ENCODE measurements around the gene PAMR1. TPM values are rescaled to one million over a fixed set of nuclear protein-coding genes. Genes with fewer than 3 reads are reported as not detected.

The PAMR1 gene
- total and polyA plus RNA-seq, 2 donors = 48.7 to 179 TPM

DNA sequence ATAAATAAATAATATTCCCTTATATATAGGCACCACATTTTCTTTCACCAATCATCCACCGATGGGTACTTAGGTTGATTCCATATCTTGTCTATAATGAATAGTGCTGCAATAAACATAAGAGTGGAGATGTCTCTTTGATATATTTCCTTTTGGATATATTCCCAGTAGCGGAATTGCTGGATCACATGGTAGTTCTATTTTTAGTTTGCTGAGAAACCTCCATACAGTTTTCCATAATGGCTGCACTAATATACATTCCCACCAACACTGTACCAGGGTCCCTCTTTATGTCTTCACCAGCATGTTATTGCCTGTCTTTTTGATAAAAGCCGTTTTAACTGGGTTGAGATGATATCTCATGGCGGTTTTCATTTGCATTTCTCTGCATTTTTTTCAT lies 23.6 kb downstream of the PAMR1 start:
- 38% methylated on average over 4 of the region's 4 CpGs for WGBS
- no peaks in the 10 kb centered on the region for H3K4me1 ChIP-seq (ENCODE audit: insufficient read depth)
- no peak for DNase-seq (ENCODE audit: extremely low spot score)
- H3K4me3 ChIP-seq (ENCODE audit: low read depth, low read length) = no peak overlapping the region
- H3K27ac ChIP-seq (ENCODE audit: low read depth) = no peak overlapping the region
- H3K36me3 ChIP-seq (ENCODE audit: insufficient read depth) = no peaks in the 10 kb centered on the region

DNA sequence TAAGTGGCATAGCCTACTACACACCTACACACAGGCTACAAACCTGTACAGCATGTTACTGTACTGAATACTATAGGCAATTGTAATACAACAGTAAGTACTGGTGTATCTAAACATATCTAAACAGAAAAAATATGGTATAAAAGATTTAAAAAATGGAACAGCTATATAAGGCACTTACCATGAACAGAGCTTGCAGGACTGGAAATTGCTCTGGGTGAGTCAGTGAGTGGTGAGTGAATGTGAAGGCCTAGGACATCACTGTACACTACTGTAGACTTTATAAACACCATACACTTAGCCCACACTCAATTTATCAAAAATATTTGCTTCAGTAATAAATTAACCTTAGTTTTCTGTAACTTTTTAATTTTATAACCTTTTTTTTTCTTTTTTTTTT lies 24.7 kb downstream of the PAMR1 start:
- no peaks in the 10 kb centered on the region for H3K4me1 ChIP-seq (ENCODE audit: insufficient read depth)
- no peaks in the 10 kb centered on the region for H3K36me3 ChIP-seq (ENCODE audit: insufficient read depth)
- no peak for DNase-seq (ENCODE audit: extremely low spot score)
- H3K4me3 ChIP-seq (ENCODE audit: low read depth, low read length) = no peak overlapping the region
- H3K27ac ChIP-seq (ENCODE audit: low read depth) = no peak overlapping the region

DNA sequence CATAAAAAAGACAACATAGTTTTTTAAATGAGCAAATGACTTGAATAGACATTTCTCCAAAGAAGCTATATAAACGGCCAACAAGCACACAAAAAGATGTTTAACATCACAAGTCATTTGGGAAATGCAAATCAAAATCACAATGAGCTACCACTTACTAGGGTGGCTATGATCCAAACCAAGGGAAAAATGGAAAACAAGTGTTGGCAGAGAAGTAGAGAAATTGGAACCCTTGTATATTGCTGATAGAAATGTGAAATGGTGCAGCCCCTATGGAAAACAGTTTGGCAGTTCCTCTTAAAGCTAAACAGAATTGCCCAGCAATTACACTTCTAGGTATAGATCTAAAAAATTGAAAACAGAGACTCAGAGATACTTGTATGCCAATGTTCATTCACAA lies 29.0 kb downstream of the PAMR1 start:
- Histone ChIP-seq H3K27ac (ENCODE audit: low read depth) (no peak overlapping the region), H3K4me3 (ENCODE audit: low read depth, low read length) (no peak overlapping the region), H3K36me3 (ENCODE audit: insufficient read depth) (no peaks in the 10 kb centered on the region), H3K4me1 (ENCODE audit: insufficient read depth) (no peaks in the 10 kb centered on the region)
- WGBS = 52% methylated on average over 1 of the region's 1 CpG
- DNase-seq (ENCODE audit: extremely low spot score) = no peak

DNA sequence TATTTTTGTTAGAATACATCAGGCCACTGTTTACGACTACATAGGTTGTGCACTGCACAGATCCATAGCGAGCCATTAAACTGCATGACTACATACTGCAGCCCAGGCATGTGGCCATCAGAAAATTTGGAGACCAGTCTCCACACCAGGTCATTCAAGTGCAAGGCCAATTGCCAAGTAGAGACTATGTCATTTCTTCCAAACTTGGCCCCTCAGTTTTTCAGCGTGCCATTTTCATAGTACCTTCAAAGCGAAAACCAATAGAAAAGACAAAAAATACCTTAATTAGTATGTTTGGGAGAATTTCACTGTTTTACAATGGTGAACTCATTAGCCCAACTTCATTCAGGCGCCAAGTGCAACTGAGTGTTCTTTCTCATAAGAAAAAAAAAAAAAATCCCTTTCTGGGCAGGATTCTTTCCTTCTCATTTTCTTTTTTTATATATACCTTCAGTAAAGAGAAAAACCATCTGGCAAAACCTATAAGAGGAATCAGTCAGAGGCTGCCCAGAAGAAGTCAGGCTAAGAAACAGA lies 30.4 kb downstream of the PAMR1 start:
- 95% methylated on average over 5 of the region's 5 CpGs for WGBS

DNA sequence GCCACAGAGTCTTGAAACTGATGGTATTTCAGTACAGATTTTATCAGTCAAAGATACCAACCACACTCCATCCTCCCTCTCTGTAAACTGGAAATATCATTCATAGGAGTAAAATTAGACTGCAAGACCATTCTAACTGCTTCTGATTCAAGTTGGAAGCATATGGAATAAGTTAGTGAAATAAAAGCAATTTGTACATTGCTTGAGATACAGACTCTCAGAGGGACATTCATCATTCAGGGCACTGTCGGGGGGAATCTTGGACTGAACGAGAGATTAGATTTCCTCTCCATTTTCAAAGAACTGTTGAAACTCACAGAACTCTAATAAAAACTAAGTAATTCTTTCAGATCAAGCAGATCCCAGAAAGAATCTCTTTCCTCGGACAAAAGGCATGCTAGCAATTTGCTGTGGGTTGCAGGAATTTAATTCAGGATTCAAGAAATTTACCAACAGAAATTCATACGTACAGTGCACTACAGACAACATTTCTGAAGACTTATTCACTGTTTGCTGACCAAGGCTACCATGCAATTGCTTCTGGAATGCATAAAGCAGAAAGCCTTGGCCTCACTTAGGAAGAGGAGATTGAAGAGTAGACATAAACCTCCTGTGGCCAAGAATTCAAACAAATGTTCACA lies 34.1 kb downstream of the PAMR1 start:
- Histone ChIP-seq H3K36me3 (ENCODE audit: insufficient read depth) (no peaks in the 10 kb centered on the region), H3K4me3 (ENCODE audit: low read depth, low read length) (no peak overlapping the region), H3K27ac (ENCODE audit: low read depth) (no peak overlapping the region), H3K4me1 (ENCODE audit: insufficient read depth) (no peaks in the 10 kb centered on the region)
- 44% methylated on average over 4 of the region's 4 CpGs for WGBS
- DNase-seq (ENCODE audit: extremely low spot score) = peak; percentile 35

More for the DNA sequence above, 30.4 kb downstream of the PAMR1 start:
- Histone ChIP-seq H3K27ac (ENCODE audit: low read depth) (no peak overlapping the region), H3K4me1 (ENCODE audit: insufficient read depth) (no peaks in the 10 kb centered on the region), H3K4me3 (ENCODE audit: low read depth, low read length) (no peak overlapping the region), H3K36me3 (ENCODE audit: insufficient read depth) (no peaks in the 10 kb centered on the region)
- DNase-seq (ENCODE audit: extremely low spot score) = no peak

DNA sequence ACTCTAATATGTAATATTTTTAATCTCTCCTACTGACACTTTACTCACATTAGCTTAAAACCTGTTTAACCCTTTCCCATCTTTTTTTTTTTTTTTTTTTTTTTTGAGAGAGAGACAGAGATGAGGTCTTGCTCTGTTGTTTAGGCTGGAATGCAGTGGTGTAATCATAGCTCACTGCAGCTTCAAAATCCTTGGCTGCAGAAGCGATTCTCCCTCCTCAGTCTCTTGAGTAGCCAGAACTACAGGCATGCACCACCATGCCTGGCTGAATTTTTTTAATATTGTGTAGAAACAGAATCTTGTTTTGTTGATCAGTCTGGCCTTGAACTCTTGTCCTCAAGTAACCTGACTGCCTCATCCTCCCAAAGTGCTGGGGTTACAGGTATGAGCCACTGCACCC lies 37.3 kb downstream of the PAMR1 start:
- H3K27ac ChIP-seq (ENCODE audit: low read depth) = no peak overlapping the region
- H3K4me3 ChIP-seq (ENCODE audit: low read depth, low read length) = no peak overlapping the region
- WGBS = 35% methylated on average over 1 of the region's 1 CpG
- no peak for DNase-seq (ENCODE audit: extremely low spot score)
- H3K4me1 ChIP-seq (ENCODE audit: insufficient read depth) = no peaks in the 10 kb centered on the region
- no peaks in the 10 kb centered on the region for H3K36me3 ChIP-seq (ENCODE audit: insufficient read depth)

DNA sequence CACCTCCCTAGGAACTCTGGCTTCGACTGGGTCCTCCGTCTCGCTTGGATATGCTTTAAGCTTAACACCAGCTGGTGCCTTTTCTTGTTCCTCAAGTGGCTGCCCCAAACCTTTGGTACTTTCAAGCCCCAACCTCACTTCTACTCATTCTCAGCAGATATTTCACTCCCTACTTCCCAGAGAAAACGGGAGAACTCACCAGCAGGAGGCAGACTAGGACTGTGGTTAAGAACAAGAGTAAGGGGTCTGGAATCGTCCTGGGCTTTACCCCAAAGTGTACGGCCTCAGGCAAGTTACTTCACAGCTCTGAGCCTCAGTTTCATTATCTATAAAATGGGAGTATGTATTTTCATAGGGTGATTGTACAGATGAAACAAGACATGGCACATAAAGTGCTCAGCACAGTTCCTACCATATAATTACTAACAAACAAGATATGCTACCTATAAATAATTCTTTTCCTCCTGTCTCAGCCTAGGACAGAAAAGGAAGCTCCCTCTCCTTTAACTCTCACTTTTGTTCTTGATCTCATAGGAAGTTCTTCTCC lies 37.8 kb downstream of the PAMR1 start:
- WGBS = 28% methylated on average over 6 of the region's 6 CpGs
- Histone ChIP-seq H3K4me3 (ENCODE audit: low read depth, low read length) (no peak overlapping the region), H3K36me3 (ENCODE audit: insufficient read depth) (no peaks in the 10 kb centered on the region), H3K27ac (ENCODE audit: low read depth) (no peak overlapping the region), H3K4me1 (ENCODE audit: insufficient read depth) (no peaks in the 10 kb centered on the region)
- no peak for DNase-seq (ENCODE audit: extremely low spot score)

DNA sequence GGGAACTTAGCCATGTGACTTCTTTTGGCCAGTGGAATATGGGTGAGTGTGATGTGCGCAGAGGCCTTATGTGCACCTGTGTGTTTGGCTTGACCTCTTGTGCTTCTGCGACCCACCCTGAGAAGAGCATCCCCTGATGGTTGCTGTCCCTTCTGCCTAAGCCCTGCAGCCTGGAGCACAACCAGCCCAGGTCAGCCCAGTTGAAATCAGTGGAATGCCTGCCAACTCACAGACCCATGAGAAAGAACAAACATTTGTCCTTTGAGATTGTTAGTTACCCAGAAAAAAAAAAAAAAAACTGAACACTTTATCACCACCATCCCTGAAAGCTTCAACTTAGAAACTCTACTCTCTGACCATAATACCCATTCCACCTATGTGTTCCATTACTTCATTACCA lies 38.5 kb downstream of the PAMR1 start:
- Histone ChIP-seq H3K27ac (ENCODE audit: low read depth) (no peak overlapping the region), H3K4me1 (ENCODE audit: insufficient read depth) (no peaks in the 10 kb centered on the region), H3K4me3 (ENCODE audit: low read depth, low read length) (no peak overlapping the region), H3K36me3 (ENCODE audit: insufficient read depth) (no peaks in the 10 kb centered on the region)
- no peak for DNase-seq (ENCODE audit: extremely low spot score)
- WGBS = 95% methylated on average over 2 of the region's 2 CpGs

DNA sequence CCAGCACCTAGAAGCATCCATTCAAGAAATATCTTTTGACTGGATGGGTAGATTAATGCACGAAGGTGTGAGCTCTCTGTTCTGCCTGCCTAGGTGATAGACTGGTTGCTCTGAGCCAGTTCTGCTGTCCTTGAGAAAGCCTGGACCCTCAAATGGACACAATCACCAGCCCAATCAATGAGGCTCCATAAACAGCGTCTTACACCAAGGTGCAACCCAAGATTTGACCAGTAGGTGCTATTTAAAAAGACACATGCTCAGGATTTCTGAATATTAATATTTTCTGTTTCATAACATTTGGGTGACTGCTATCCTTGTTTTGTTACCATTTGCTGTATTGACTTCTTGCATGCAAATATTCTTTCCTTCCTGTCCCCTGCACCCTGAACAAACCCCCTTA lies 39.0 kb downstream of the PAMR1 start:
- H3K36me3 ChIP-seq (ENCODE audit: insufficient read depth) = no peaks in the 10 kb centered on the region
- no peak overlapping the region for H3K27ac ChIP-seq (ENCODE audit: low read depth)
- H3K4me1 ChIP-seq (ENCODE audit: insufficient read depth) = no peaks in the 10 kb centered on the region
- no peak for DNase-seq (ENCODE audit: extremely low spot score)
- WGBS = 62% methylated on average over 2 of the region's 2 CpGs
- no peak overlapping the region for H3K4me3 ChIP-seq (ENCODE audit: low read depth, low read length)

DNA sequence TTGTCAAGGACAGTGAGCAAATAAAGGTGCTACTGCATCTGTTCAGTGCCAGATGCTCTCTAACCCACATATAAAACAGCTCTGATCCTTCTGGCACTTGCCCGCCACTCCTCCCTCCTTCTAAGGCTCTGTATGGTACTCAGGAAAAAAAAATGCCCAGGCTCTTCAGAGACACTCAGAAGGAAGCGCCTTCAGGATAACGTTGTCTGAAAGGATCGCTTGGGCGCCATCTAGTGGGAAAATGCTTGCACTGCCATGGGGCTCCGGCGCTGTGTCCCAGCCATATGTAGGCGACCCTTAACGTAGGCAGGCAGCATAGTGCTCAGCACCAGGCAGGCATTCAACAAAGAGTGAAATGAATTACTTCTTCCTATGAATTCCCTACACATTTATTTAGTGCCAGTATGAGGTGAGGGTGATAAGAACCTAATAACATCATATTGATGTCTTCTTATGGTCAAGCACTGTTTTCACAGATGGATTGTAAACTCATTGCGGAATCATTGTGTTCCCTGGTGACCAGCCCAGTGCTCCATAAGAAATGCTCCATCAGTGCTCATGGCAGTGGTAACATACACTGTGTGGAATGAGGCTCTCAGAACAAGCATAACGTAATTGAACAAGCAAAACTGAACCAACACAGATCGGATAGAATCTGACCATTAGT lies 39.6 kb downstream of the PAMR1 start:
- Histone ChIP-seq H3K27ac (ENCODE audit: low read depth) (no peak overlapping the region), H3K4me3 (ENCODE audit: low read depth, low read length) (no peak overlapping the region), H3K36me3 (ENCODE audit: insufficient read depth) (no peaks in the 10 kb centered on the region), H3K4me1 (ENCODE audit: insufficient read depth) (no peaks in the 10 kb centered on the region)
- peak; percentile 23 for DNase-seq (ENCODE audit: extremely low spot score)
- WGBS = 20% methylated on average over 12 of the region's 12 CpGs

DNA sequence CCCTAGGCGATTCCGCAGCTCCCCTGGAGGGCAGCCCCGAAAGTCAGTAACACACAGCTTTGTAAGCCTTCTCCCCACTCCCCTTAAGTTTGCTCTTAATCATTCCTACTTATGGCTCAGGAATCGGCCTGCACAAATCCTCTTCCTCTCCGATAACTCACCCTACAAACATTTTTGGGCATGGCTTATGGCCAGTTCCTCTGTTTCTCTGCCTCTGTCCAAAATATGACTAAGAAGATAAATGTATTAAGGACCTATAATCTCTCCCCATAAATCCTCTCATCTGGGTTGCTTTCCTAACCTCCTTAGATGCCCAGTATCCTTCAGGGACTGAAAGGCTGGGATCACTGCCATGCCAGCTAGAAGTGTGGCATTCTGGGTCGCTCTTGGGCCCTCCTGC lies 41.0 kb downstream of the PAMR1 start:
- H3K27ac ChIP-seq (ENCODE audit: low read depth) = no peak overlapping the region

DNA sequence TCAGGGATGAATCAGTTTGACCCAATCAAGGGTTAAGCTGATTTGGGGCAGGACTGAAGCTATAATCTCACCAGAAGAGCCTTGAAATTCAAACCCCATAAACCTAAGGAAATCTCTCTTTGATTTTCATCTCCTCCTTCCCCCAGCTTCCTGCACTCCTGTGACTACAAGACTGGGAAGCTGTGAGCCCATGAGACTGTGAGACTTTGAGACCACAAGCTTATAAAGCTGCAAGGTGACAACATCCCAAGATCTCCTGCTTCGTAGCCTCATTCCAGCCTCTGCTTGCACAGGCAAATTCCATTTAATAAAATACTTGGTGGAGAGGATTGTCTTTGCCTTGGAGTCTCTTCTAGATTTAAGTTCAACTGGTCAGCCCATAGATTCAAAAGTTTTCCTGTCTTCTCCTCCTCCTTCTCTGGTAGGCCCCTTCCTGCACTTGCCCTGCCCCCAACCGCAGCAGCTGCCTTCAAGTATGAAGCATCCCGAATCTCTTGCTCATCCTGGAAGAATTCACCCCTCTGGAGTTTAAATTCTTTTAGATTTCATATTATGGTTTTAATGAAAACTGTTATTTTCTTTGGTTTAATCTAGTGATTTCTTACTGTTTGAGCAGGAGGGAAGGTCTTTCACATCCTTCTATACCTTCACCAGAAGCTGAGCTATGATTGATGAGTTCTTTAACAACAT lies 42.1 kb downstream of the PAMR1 start:
- Histone ChIP-seq H3K4me3 (ENCODE audit: low read depth, low read length) (no peak overlapping the region), H3K27ac (ENCODE audit: low read depth) (no peak overlapping the region), H3K4me1 (ENCODE audit: insufficient read depth) (no peaks in the 10 kb centered on the region), H3K36me3 (ENCODE audit: insufficient read depth) (no peaks in the 10 kb centered on the region)
- WGBS = 98% methylated on average over 3 of the region's 3 CpGs
- no peak for DNase-seq (ENCODE audit: extremely low spot score)

More for the DNA sequence above, 41.0 kb downstream of the PAMR1 start:
- DNase-seq (ENCODE audit: extremely low spot score) = no peak
- WGBS = 86% methylated on average over 6 of the region's 6 CpGs
- H3K36me3 ChIP-seq (ENCODE audit: insufficient read depth) = no peaks in the 10 kb centered on the region
- H3K4me3 ChIP-seq (ENCODE audit: low read depth, low read length) = no peak overlapping the region
- H3K4me1 ChIP-seq (ENCODE audit: insufficient read depth) = no peaks in the 10 kb centered on the region

DNA sequence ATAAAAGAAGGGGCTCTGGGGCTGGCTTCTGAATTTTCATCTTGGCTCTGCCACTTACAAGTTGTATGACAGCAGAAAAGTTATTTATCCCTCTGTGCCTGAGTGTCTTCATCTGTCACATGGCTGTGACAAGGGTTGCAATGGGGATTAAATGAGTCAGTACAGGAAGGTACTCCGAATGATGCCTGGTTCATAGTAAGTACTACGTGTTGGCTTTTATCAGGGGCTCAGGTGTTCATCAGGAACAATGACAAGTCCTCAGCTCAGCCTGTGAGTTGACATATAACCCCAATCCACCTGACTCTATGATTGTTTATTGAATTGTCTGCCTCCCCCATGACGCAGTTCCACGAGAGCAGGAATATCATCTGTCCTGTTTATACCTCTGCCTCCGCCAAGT lies 45.7 kb downstream of the PAMR1 start:
- H3K4me1 ChIP-seq (ENCODE audit: insufficient read depth) = no peaks in the 10 kb centered on the region
- no peak for DNase-seq (ENCODE audit: extremely low spot score)
- WGBS = 94% methylated on average over 5 of the region's 5 CpGs
- no peaks in the 10 kb centered on the region for H3K36me3 ChIP-seq (ENCODE audit: insufficient read depth)
- no peak overlapping the region for H3K4me3 ChIP-seq (ENCODE audit: low read depth, low read length)
- no peak overlapping the region for H3K27ac ChIP-seq (ENCODE audit: low read depth)
